Activated B cell treated with CpG ODN at 0.5 μM for 24 hours (primary cell): Measurements from ENCODE around the gene HMGA1. TPM values are rescaled to one million over a fixed set of nuclear protein-coding genes. Genes with fewer than 3 reads are reported as not detected.
A peak's percentile ranks its signal among the peaks of the same experiment; 100 is the strongest.

ENCODE experiments used
- ATAC-seq: fragments of 200-7000 bp; cut with Tn5 transposase; one replicate; pipeline ENCODE4 v1.10.0; 2021; ENCODE audit warnings: low read depth, mild to moderate bottlenecking, moderate library complexity
- CTCF ChIA-PET: fragments of 350-600 bp; sonication (Branson Sonifier 250); formaldehyde crosslinking; loops from one replicate; lab custom pipeline; 2021; ENCODE audit warnings: antibody characterized with exemption; lab: Charles Lee
- POLR2A ChIA-PET: fragments of 350-600 bp; sonication (Branson Sonifier 250); formaldehyde crosslinking; loops from one replicate; lab custom pipeline; 2021; ENCODE audit warnings: antibody characterized with exemption; lab: Charles Lee
- DNase-seq: peaks from one replicate; pipeline ENCODE4 v3.0.0; 2022
- H3K27ac Mint-ChIP-seq: one replicate; pipeline ENCODE4 v1.8.0; 2020; ENCODE audit warnings: mixed read lengths
- H3K27me3 Mint-ChIP-seq: one replicate; pipeline ENCODE4 v1.8.0; 2021; ENCODE audit warnings: mixed read lengths
- H3K36me3 Mint-ChIP-seq: one replicate; pipeline ENCODE4 v1.8.0; 2021; ENCODE audit warnings: low read depth, mixed read lengths
- H3K4me1 Mint-ChIP-seq: one replicate; pipeline ENCODE4 v1.8.0; 2021; ENCODE audit warnings: mixed read lengths
- H3K4me3 Mint-ChIP-seq: one replicate; pipeline ENCODE4 v1.8.0; 2020; ENCODE audit warnings: mild to moderate bottlenecking, mixed read lengths
- H3K9me3 Mint-ChIP-seq: one replicate; pipeline ENCODE4 v1.8.0; 2020; ENCODE audit warnings: mixed read lengths
- intact Hi-C: fragments of 100-400 bp; cut with micrococcal nuclease; formaldehyde crosslinking; loops from one replicate; pipeline ENCODE4 v1.15.1; 2024
- total RNA-seq: library from RNA; stranded (reverse); gene quantifications from 2 replicates; pipeline ENCODE4 v1.2.3, GENCODE V29; 2022
- TF ChIP-seq, protein P1 (sequence below): fragments of 200-600 bp; IDR thresholded peaks from one replicate; pipeline ENCODE4 v1.8.0; 2022; ENCODE audit warnings: antibody characterized with exemption, mild to moderate bottlenecking

Gene HMGA1
- total RNA-seq, 1 donor from 2014 or later, result 188 TPM

DNA sequence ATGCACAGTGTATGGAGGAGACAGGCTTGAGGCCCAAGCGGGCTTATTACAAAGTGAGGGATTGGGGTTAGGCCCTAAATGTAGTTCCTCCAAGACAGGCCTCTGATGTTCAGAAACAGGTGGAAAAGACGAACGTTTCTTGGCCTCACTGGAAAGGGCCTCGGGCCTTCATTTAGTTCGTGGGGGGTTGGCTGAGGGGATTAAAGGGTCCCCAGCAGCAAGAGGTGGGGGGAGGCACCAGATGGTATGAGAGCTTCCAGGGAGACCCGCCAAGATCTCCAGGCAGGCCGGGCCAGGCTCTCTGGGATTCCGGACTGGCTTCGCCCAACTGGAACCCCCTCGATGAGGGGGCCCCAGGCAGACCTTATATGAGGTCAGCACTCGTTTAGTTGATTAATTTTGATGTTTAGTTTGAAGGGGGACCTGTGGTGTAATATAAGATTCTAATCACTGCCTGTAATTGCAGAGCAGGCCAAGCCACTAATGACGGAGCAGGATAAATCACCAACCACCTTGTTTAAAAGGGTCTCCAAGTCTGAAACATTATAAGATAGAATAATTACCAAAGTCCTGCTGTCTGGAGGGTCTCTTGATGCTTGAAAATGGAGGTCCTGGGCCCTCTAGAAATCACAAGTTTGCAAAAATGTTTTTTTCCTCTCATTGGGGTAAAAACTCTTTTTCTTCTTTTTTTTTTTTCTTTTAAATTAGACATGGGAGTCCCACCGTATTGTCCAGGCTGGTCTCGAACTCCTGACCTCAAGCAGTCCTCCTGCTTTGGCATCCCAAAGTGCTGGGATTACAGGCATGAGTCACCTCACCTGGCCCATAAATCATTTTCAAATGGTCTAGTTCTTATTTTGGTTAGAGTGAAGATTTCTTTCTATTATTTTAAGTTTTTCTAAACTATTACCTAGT lies 2.2 kb downstream of the HMGA1 start:
- DNase-seq (no peak), ATAC-seq (no peak)
- Mint-ChIP-seq H3K4me1 (peaks cover 51% of the 10 kb centered on the region), H3K27ac (peak overlapping the region; percentile 87), H3K36me3 (peaks cover 49% of the 10 kb centered on the region), H3K27me3 (no peaks in the 10 kb centered on the region), H3K9me3 (no peaks in the 10 kb centered on the region), H3K4me3 (peak overlapping the region; percentile 86)
- POLR2A ChIA-PET, result interaction anchor here (0.6 to 3.2 kb wide), 2 partner anchors 14 to 15 kb away, joined by 7 to 297 read pairs; no protein-coding TSS in a partner anchor
- intact Hi-C loops, result loop anchor here (1.0 to 5.0 kb wide), 3 partner anchors 7 to 1018 kb away; partner anchors contain the start of genes NUDT3 and ZNF76
- CTCF ChIA-PET, result no interaction called here
- TF ChIP-seq, protein P1, sequence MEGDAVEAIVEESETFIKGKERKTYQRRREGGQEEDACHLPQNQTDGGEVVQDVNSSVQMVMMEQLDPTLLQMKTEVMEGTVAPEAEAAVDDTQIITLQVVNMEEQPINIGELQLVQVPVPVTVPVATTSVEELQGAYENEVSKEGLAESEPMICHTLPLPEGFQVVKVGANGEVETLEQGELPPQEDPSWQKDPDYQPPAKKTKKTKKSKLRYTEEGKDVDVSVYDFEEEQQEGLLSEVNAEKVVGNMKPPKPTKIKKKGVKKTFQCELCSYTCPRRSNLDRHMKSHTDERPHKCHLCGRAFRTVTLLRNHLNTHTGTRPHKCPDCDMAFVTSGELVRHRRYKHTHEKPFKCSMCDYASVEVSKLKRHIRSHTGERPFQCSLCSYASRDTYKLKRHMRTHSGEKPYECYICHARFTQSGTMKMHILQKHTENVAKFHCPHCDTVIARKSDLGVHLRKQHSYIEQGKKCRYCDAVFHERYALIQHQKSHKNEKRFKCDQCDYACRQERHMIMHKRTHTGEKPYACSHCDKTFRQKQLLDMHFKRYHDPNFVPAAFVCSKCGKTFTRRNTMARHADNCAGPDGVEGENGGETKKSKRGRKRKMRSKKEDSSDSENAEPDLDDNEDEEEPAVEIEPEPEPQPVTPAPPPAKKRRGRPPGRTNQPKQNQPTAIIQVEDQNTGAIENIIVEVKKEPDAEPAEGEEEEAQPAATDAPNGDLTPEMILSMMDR, result no peak

GRCh38 chr6:34239500-34239825 lies 2.8 kb downstream of the HMGA1 start:
- intact Hi-C loops, result loop anchor here (5.0 kb wide), 1 partner anchor 1018 kb away; the partner anchor contains the start of gene ZNF76
- Mint-ChIP-seq H3K9me3 (no peaks in the 10 kb centered on the region), H3K4me1 (peaks cover 51% of the 10 kb centered on the region), H3K27ac (peak overlapping the region; percentile 87), H3K36me3 (peaks cover 55% of the 10 kb centered on the region), H3K27me3 (no peaks in the 10 kb centered on the region), H3K4me3 (peak overlapping the region; percentile 35)
- ATAC-seq (no peak), DNase-seq (no peak)
- POLR2A ChIA-PET, result no interaction called here
- CTCF ChIA-PET, result interaction anchor here (1.1 to 1.4 kb wide), 3 partner anchors 43 to 176 kb away, joined by 3 to 5 read pairs (median 3); no protein-coding TSS in a partner anchor
- TF ChIP-seq, protein P1, result no peak

DNA sequence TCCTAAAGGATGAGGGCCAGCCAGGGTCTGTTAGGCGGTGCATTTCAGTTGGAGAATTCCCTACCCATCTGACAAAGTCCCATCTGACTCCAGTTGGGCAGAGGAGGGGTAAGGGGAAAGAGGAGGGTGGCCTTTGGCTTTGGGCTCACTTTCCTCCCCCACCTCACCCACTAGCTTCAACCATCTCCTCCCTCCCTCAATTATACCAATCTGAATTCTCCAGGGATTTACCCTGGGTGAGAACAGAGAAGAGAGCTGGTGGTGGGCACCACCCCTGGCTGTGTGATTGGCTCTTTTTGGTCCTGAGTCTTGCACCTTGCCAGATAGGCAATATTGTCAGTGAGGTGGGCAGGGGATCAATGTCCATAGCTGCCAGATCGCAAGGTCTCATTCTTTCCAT lies 3.2 kb downstream of the HMGA1 start:
- peaks cover 52% of the 10 kb centered on the region for H3K4me1 Mint-ChIP-seq
- ChIA-PET POLR2A (interaction anchor here (0.7 to 1.0 kb wide), 2 partner anchors 9 to 18 kb away, joined by 3 read pairs; partner anchors contain the start of gene SMIM29), CTCF (interaction anchor here (1.1 to 1.4 kb wide), 3 partner anchors 44 to 176 kb away, joined by 3 to 5 read pairs (median 3); no protein-coding TSS in a partner anchor)
- peaks cover 60% of the 10 kb centered on the region for H3K36me3 Mint-ChIP-seq
- H3K27me3 Mint-ChIP-seq, result no peaks in the 10 kb centered on the region
- no peak overlapping the region for H3K4me3 Mint-ChIP-seq
- intact Hi-C loops, result loop anchor here (5.0 kb wide), 1 partner anchor 1017 kb away; the partner anchor contains the start of gene ZNF76
- TF ChIP-seq, protein P1, result no peak
- DNase-seq, result no peak
- no peaks in the 10 kb centered on the region for H3K9me3 Mint-ChIP-seq
- ATAC-seq, result no peak
- no peak overlapping the region for H3K27ac Mint-ChIP-seq

DNA sequence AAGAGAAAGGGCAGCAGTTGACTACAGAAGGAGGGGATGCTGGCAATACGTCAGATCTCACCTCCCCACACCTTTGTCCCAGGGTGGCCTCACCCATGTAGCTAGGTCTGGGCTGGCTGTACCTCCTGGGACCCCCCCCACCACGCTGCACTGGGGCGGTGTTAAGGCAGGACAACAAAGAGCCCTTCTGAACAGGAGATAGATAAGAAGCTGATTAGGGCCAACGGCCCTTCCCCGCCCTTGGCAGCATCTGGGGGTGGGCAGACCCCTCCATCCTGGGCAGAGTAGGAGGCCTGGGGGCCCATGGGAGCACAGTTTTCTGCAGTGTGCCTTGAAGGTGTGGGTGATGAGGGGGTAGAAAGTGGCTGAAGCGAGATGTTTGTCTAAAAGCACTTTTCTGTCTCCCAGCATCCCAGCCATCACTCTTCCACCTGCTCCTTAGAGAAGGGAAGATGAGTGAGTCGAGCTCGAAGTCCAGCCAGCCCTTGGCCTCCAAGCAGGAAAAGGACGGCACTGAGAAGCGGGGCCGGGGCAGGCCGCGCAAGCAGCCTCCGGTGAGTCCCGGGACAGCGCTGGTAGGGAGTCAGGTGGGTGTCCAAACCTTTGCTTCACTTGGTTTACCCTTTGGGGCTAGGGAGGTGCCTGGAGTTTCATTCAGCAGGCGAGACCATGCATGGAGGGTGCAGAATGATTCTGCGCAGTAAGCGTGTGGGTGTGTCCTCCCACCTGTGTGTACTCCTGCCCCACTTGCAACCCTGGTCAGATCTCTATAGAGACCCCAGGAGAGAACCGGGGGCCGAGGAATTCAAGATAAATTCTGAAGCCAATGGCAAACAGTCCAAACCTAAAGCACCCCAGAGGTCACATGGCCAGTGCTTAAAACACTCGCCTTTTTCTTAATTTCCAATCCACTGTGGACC lies 3.9 kb downstream of the HMGA1 start:
- no peak overlapping the region for H3K4me3 Mint-ChIP-seq
- H3K9me3 Mint-ChIP-seq, result no peaks in the 10 kb centered on the region
- CTCF ChIA-PET, result interaction anchor here (1.1 to 1.4 kb wide), 3 partner anchors 44 to 175 kb away, joined by 3 to 5 read pairs (median 3); no protein-coding TSS in a partner anchor
- H3K4me1 Mint-ChIP-seq, result peaks cover 56% of the 10 kb centered on the region
- peak overlapping the region; percentile 53 for H3K27ac Mint-ChIP-seq
- DNase-seq, result no peak
- intact Hi-C loops, result no loop called here
- TF ChIP-seq, protein P1, result no peak
- POLR2A ChIA-PET, result interaction anchor here (0.7 to 1.0 kb wide), 3 partner anchors 8 to 19 kb away, joined by 3 to 5 read pairs (median 3); partner anchors contain the start of gene SMIM29
- no peaks in the 10 kb centered on the region for H3K27me3 Mint-ChIP-seq
- ATAC-seq, result no peak
- peaks cover 67% of the 10 kb centered on the region for H3K36me3 Mint-ChIP-seq
